Hematopoietic multipotent progenitor cell treated with erythropoietin and hydrocortisone succinate and interleukin-3 and kit ligand, for 6 days (in vitro differentiated cells): ENCODE results near the gene ASPSCR1.

Experiments
- DNase-seq: peaks from one replicate; pipeline ENCODE4 v3.0.0-alpha.2; 2015

The ASPSCR1 gene

DNA sequence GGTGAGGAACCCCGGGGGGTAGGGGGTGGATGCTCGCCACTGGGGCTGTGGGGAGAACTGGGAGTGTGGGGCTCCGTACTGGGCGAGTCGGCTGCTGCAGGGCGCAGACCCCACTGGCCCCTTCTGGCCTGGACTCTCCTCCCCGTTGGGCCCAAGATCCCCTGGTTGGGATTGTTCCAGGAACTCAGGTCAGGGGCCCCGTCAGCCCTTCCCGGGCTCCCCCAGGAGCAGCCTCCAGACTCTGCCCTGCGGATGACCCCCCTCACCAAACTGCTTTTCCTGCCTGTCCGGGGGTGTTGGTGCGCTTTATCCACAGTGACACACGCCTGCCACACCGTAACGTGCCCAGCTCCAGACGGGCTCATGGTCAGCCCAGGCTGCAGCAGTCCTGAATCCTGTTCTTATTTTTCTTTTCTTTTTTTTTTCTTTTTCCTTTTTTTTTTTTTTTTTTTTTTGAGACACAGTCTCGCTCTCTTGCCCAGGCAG, 24.2 kb downstream of the ASPSCR1 start:
- DNase-seq, result no peak

DNA sequence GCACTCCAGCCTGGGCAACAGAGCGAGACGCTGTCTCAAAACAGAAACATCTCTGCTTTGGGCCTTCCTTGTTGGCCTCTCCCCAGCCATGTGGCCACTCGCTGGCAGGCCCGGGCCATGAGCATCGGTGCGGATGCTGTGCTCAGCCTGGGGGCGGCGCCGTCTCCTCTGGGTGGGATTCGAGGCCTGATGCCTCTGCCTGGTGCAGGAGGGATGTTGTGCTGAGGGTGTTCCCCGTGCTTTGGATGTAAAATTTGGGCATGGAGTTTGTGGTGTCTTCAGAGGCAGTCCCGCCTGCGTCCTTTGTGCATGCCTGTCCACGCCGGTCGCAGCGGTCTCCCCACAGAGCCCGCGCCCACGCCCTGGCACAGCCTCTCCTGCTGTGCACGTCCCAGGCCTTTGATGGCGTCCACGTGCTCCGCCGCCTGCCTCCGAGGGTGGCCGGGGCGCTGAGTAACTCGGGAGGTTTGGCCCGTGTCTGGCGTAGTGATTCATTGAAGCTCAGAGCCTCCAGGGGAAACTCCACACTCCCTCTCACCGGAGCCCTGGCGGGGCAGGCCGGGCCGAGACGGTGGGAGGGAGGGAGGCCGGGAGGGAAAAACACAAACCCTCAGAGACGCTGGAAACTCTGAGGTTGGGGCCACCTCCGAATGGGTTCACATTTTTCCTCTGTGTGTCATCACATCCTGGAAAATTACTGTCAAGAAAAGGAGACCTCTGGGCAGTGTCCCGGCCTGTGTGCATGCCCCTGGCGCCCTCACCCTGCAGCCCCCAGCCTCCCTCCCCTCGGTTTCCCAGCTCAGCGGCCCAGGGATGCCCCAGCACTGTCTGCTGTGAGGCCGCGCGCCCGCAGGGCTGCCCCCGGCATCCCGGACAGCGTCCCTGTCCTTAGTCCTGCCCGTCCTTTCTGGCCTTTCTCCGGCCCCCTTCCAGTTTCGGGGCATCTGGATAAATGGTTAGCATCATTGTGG, 26.3 kb downstream of the ASPSCR1 start:
- no peak for DNase-seq

DNA sequence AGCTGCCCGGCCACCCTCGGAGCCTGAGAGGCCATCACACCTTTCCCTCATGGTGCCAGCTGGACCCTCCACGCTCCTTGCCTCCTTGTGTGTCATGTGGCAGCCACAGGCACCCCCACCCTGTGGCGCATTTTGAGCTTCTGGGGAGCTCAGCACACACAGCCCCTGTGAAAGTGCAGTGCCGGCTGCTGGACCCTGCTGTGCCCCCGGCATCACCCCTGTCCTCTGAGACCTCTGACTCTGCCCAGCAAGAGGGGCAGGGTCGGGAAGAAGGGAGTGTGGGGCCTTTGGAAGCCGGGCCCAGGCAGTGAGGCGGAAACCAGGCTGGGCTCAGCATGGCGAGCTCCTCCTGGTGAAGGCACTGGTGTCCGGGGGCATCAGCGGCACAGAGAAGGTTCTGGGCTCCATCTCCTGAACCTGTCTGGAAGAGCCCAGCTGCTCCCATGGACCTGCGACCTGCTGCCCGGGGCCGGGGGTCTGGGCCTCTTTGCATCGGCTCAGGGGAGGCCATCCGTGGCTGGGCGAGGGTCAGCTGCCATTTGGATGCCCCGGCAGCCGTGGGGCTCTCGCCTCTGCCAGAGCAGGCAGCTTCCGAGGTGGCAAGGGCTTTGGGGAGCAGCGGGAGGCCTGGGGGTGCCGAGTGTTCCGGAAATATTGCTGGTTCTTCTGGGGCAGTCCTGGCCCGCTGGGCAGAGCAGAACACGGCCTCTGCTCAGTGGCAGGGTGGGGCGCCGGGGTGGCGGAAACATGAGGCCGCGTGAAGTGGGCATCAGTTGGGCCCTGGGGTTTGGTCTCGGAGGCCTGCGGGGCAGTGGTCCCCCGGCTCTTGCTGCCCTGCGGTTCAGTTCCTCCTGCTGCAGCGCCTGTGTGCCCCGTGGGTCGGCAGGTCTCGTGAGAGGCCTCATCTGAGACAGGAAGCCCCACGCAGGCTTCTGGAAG, 27.4 kb downstream of the ASPSCR1 start:
- DNase-seq, result no peak

DNA sequence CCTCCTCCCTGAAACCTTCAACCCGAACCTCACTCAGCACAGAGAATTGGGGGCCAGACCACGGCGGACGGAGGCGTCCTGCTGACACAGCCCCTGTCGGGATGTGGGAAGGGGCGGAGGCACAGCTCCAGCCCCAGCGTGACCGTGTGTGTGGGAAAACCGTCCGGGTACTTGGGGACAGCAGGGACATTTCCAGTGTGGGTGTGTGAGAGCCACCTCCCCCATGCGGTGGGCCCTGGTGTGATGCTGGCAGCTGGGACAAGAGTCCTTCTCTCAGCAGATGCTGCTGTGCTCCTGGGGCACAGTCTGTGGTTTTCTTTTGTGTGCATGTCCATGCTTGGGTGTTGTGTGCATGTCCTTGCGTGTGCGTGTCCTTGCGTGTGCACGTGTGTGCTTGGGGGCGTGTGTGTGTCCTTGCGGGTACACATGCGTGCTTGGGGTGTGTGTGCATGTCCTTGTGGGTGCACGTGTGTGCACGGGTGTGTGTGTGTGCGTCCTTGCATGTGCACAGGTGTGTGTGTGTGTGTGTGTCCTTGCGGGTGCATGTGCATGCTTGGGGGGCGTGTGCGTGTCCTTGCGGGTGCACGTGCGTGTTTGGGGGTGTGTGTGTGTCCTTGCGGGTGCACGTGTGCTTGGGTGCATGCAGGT, 28.4 kb downstream of the ASPSCR1 start:
- DNase-seq, result no peak

DNA sequence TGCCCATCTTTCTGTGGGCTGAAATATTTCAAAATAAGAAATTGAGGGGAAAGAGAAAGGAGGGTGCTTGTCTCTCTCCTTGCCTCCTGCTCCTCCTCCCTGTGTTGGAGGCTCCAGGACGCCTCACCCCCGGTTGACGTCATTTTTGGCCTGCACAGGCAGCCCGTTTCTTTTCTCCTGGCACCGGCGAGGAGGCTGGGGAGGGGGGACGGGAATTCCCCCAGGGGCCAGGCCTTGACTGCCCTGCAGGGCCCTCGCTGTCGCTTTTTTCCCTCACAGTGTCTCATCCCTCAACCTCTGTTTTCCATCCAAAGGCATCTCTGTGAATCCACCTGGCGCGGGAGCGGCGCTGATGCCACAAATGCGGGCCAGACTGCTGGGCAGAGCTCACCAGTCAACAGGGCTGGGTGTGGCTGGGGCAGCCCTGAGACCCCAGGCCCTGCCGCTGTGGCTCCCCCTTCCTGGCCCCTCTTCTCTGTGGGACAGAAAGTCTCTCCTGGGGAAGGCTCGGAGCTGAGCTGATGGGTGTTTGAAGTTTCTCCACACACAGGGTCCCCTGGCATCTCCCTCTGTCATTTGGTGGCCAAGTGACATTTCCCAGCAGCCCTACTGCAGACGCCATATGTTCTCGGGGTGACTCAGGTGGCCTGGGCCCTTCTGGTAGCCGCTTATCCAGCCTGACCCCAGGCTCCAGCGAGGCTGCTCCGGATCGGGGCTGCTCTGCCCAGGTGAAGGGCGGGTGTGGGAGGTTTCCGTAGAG, 29.2 kb downstream of the ASPSCR1 start:
- no peak for DNase-seq

DNA sequence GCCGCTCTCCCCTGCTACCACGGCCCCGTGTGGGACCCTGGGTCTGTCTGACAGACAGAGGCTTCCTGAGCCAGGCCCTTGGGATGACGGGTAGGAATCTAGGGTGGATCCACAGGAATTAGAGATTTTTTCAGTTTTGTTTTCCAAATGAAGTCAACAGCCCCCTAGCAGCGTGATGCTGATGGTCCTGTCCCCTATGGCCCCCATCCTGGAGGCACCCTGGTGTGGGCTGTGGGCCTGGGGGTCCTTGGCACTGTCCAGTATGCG, 29.7 kb downstream of the ASPSCR1 start:
- no peak for DNase-seq

DNA sequence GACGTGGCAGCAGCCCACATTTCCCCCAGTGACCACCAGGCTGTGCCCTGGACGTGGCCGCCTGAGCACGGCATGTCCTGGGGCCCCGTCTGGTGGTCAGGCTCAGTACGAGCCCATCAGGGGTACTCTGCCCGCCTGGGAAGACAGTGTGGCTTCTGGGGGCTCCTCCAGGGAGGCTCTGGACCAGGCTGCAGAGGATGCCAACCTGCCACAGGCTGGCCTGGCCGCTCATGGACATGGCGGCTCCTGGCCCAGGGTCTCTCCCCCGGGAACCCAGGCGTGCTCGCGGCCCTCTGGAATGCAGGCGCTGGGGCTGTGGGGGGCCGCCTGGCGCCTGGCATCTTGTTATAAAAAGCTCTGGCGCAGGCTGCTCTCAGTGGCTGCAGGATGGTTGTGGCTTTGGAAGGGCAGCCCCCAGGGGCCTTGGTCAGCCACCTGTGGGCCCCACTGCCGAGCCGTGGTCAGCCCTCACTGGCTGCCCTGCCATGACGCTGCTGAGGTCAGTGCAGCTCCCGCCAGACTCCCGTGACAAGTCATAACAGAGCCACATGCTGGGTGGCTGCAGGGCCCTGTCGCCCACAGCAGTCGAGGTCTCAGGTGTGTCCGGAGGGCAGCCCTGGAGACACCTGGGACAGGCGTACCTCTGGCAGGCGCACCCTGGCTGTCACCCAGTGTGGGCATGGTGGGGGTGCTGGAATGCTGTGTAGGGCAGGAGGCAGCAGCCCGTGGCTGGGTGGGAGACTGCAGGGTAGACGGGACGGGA, 30.2 kb downstream of the ASPSCR1 start:
- no peak for DNase-seq

DNA sequence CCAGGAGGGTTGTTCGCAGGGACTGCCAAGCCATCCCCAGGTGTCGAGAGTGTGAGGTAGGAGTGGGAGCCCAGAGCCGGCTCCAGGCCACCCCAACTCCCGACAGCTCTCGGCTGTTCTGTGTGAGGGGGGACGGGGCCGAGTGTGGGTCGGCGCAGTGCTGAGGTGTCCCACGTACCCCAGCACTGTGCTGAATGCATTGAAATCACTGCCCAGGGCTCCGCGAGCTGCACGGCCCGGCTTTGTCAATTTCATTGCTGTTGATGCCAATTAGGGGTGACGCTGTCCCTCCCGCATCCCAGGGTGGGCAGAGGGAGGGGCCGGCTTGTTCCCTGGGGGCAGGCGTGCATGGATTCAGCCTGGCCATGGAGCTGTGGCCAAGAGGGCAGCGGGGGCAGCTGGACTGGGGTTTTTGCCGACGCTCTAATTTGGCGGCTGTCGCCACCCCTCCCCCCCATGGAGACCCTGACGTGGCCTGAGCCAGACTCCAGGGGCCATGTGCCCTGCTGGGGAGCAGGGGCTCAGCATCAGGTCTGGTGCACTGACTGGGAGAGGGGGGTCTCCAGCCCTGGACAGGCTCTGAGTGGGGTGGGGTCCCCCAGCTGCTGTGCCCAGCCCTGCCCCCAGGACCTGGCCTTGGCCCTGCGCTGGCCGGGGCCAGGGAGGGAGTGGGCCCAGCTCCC, 31.0 kb downstream of the ASPSCR1 start:
- DNase-seq, result no peak

DNA sequence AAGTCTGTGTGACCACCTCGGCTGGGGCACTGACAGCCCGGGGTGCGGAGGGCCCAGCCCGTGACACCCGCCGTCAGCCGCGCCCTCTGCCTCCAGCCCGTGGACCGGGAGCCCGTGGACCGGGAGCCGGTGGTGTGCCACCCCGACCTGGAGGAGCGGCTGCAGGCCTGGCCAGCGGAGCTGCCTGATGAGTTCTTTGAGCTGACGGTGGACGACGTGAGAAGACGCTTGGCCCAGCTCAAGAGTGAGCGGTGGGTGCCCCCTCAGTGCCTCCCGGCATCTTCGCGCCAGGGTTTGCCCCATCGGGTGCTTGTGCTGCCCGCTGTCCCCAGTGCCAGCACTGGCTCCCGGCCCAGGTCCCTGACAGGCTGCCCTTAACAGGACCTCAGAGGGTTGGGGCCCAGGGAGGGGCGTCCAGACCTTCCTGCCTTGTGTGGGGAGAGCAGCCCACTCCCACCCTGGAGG, 31.5 kb downstream of the ASPSCR1 start:
- DNase-seq, result no peak

DNA sequence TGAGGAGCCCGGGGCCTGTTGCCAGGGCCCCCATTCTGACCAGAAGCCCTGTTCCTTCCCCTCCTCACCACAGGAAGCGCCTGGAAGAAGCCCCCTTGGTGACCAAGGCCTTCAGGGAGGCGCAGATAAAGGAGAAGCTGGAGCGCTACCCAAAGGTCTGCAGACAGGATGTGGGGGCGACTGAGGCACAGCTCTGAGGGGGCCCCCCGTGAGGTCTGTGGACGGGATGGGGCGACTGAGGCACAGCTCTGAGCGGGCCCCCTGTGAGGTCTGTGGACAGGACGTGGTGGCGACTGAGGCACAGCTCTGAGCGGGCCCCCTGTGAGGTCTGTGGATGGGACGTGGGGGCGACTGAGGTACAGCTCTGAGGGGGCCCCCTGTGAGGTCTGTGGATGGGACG, 32.0 kb downstream of the ASPSCR1 start:
- no peak for DNase-seq

DNA sequence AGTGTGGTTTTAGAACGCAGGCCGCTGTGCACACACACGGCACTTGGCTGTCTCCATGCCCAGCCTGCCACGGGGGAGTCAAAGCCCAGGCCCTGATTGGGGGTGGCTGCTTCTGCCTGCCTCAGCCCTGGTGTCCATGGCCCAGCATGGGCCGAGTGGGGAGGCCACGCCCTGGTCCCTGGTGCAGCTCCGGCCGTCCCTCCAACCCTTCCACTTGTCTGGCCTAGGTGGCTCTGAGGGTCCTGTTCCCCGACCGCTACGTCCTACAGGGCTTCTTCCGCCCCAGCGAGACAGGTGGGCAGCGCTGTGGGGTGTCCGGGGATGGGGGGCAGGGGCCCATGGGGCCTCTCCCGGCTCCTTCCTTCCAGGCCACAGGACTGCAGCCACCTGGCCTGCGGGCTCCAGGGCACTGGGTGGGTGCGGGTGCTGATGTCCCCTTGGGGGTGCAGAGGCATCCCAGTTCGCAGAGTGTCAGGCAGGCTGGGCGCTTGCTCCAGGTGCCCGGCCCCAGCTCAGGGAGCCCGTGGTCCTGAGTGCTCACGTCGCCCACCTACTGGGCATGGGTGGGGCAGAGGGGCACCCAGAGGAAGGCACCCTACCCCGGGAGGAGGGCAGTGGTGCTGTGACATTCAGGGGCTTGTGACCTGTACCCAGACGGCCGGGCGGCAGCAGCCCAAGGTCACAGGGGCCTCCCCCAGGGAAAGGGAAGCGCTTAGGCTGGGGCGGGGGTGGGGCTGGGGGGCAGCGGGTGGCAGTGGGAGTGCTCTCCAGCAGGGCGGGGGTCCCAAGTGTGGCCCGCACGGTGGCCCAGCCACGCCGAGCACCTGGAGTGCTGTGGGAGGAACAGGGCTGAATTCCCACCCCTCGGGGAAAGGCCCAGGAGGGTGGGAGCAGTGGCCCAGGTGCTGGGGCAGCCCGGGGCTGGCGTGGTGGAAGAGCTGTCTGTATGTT, 33.4 kb downstream of the ASPSCR1 start:
- DNase-seq, result no peak

DNA sequence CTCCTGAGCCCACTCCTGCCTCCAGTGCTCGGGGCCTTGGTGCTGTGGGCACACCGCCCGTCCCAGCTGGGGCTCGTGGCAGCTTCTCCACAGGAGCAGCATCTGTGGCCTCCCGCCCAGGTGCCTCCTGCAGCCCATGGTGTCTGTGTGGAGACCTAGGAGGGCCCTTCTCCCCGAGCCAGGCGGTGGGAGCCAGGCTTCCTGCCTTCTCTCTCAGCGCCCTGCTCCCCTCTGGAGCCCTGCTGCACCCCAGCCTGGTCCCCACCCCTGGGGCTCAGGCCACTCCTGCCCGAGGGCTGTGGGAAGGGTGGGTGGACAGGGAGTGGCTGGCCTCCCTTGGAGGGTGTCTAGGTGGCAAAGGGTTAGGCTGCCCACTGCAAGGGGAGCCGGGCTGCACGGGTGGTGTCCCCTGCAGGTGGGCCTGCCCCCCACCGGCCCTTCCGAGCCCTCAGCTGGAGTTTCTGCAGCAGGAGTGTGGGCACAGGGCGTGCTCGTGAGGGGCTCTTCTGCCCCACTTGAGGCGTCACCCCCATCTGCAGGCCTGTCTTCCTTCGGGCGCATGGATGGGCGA, 34.3 kb downstream of the ASPSCR1 start:
- DNase-seq, result no peak

DNA sequence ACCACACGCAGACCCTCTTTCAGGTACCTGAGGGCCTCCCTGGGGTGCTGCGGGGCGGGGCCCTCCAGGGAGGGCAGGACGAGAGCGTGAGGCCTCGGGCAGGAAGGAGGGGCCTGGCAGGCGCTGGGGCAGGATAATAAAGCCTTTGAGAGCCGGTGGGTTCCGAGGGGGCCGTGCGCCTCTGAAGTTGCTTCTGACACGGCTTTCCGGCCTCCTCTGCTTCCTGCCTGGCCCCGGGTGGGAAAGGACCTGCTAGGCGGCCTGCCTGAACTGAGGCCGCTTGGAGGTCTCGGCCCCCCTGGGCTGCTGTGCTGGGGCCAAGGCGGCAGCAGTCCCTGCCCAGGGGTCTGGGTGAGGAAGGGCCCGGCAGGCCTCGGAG, 34.8 kb downstream of the ASPSCR1 start:
- no peak for DNase-seq

DNA sequence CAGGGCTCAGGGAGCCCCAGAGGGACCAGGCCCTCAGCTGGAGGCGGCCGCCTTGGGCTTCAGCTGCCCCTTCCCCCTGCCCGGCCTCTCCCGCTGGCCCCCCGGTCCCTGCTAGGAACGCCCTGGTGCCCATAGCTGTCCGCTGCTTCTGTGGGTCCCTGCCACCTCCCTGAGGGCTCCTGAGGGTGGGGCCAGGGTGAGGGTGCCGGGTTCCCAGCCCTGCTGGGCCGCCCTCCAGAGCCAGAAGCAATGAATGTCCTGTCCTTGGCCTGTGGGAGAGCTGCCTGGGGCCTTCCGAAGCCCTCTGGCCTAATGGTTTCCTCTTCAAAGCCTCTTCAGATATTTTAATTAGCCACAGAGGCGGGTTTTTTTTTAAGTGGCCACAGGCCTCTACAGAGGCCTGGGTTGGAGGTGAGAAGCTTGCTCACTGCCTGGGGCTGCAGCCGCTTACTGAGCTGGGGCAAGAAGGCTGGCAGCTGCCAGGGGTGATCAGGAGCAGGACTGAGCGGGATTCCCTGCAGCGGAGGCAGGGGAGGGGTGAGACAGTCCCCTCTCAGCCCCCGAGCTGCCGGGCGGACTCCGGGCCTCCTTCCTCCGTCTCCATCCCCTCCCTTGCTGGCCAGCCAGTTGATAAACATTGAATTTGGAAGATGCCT, 35.3 kb downstream of the ASPSCR1 start:
- DNase-seq, result no peak

DNA sequence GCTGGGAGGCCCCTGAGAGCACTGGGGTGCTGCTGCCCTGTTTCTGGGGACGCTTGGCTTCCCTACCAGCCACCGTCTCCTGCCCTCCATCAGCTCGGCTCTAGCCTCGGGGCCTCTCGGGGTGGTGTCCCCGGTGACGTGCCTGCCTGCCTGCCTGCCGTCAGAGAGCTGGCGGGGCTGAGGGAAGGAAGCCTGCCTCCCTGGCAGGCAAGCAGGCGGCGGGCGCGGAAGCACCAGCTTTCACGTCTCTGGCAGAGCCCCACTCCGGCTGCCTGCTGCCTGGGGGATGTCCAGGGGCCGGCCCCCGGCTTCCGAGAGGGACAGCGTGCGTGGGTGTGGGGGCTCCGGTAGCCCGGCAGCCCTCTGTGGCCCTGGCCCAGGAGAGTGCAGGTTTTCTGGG, 35.9 kb downstream of the ASPSCR1 start:
- DNase-seq, result no peak

DNA sequence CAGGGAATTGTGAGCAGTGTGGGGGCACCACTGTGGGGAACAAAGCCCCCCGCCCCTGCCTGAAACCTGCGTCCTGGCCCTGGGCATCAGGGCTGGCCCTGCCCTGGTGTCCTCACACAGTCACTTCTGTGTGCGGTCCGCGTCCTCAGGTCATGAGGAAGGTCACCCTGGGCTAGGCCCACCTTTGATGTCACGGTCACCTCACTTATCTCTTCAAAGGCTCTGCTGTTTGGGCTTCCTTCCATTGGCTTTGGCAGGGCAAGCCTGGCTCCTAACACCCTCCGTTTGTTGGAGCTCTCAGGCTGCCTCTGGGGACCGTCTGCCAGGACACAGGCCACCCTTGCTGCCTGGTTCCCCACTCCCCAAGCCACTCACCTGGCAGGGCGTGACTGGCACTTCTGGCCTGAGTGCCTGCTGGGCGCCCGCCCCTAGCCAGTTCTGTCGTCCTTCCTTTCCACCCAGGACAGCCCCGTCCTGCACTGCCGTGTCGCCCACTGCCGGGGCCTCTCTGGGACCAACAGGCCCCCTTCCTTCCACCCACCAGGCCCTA, 36.4 kb downstream of the ASPSCR1 start:
- DNase-seq, result no peak

DNA sequence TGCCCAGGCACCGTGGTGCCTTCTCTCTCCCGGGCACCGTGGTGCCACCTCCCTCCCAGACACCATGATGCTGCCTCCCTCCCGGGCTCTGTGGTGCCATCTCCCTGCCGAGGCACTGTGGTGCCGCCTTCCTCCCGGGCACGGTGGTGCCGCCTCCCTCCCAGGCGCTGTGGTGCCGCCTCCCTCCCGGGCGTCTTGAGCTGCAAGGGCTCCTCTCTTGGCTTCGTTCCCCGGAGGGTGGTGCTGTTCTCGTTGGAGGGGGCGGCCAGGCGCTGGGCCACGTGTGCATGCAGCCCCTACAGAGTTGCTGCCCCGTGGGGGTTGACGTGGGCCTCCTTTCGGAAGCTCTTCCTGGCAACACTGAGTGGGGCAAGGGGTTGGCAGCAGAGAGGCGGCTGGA, 37.0 kb downstream of the ASPSCR1 start:
- DNase-seq, result no peak

DNA sequence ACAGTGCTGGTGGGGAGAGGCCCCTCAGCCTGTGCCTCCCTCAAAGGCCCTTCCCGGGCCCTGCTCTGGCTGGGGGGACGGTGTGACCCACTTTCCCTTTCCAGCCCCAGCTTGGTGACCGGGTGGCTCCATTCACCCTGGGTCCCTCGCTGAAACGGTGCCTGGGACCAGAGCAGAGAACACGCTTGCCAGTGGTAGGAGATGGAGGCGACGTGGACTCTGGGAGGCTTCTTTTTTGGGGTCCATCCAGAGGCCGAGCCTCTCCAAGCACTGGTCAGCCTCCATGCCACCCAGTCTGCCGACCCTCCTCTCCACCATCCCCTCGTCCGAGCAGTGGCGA, 37.5 kb downstream of the ASPSCR1 start:
- DNase-seq, result no peak
